IPS DF 4.7 (cell line): ENCODE results near the gene MAP3K20.

ENCODE experiments used
- DNase-seq: peaks from one replicate; pipeline ENCODE4 v3.0.0-alpha.2; 2013; ENCODE audit warnings: low spot score; ENCODE audit errors: extremely low read depth

Gene MAP3K20

GRCh38 chr2:173311844-173312606 is 236.4 kb downstream of the MAP3K20 start:
- no peak for DNase-seq
